HUES6 (cell line): ENCODE data around the gene FHL3.
"Not testable (repeated sequence)": the region's sequence is repeated elsewhere in the genome, so short reads cannot be mapped to it uniquely, and the experiment has no call there.

Experiments
- H3K27ac ChIP-seq: 2 replicates; pipeline ENCODE4 v1.7.0; 2013; ENCODE audit warnings: low read depth, mild to moderate bottlenecking, low read length, inconsistent platforms
- H3K27me3 ChIP-seq: 2 replicates; pipeline ENCODE4 v1.6.1; 2013; ENCODE audit warnings: low read length; ENCODE audit not compliant: control insufficient read depth, insufficient read depth
- H3K36me3 ChIP-seq: 2 replicates; pipeline ENCODE4 v1.6.1; 2013; ENCODE audit warnings: low read length; ENCODE audit not compliant: control insufficient read depth, insufficient read depth
- H3K4me1 ChIP-seq: 2 replicates; pipeline ENCODE4 v1.6.1; 2013; ENCODE audit warnings: low read length; ENCODE audit not compliant: control insufficient read depth, insufficient read depth
- H3K4me3 ChIP-seq: 2 replicates; pipeline ENCODE4 v1.5.1; 2013; ENCODE audit warnings: low read depth, low read length
- H3K9ac ChIP-seq: one replicate; pipeline ENCODE4 v1.6.1; 2013; ENCODE audit warnings: mild to moderate bottlenecking, low read length
- H3K9me3 ChIP-seq: 2 replicates; pipeline ENCODE4 v1.6.1; 2013; ENCODE audit warnings: low read depth, low read length; ENCODE audit not compliant: control insufficient read depth, insufficient read depth

The FHL3 gene

GRCh38 chr1:38044221-38045215 is 39.2 kb upstream of the FHL3 start:
- H3K27me3 ChIP-seq, result peaks cover 72% of the 10 kb centered on the region
- no peak overlapping the region for H3K9ac ChIP-seq
- no peaks in the 10 kb centered on the region for H3K9me3 ChIP-seq

DNA sequence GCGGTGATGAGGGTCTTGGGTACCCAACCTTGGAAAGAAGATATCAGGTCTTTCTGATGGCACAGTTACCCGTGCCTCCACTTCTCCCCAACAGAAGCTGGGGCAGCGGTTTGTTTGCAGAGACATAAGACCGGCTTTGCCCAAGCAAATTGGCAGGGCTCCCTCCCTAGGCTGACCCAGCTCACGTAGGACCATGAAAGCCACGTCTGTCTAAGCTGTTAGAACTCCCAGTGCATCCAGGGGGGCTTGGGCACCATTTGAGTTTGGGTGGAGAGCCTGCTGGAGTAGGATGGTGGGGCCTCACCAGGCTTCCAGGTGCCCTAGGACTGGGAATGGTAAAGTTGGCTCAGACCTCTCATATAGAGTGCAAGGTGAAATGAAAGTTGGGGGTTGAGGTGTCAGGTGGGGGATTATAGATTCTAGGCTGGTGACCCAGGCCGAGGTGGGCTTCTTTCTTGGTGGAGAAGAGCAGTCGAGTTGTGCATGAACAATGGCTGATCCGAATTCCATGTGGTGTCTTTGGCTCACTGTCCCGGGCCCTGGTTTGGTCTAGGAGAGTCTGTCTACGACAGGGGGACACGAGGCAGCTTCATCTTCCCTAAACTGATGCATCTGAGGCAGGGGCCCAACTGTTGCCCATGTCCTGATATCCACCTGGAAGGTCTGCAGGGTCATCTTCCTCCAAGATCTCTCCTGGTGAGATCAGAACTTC is 37.9 kb upstream of the FHL3 start:
- Histone ChIP-seq H3K9me3 (no peaks in the 10 kb centered on the region), H3K27me3 (peaks cover 63% of the 10 kb centered on the region), H3K4me3 (no peak overlapping the region), H3K27ac (no peak overlapping the region), H3K4me1 (peaks cover 17% of the 10 kb centered on the region), H3K9ac (no peak overlapping the region), H3K36me3 (no peaks in the 10 kb centered on the region)

More at GRCh38 chr1:38044221-38045215, 39.2 kb upstream of the FHL3 start:
- Histone ChIP-seq H3K4me1 (peaks cover 18% of the 10 kb centered on the region), H3K36me3 (no peaks in the 10 kb centered on the region), H3K4me3 (peak overlapping the region; percentile 62), H3K27ac (no peak overlapping the region)

DNA sequence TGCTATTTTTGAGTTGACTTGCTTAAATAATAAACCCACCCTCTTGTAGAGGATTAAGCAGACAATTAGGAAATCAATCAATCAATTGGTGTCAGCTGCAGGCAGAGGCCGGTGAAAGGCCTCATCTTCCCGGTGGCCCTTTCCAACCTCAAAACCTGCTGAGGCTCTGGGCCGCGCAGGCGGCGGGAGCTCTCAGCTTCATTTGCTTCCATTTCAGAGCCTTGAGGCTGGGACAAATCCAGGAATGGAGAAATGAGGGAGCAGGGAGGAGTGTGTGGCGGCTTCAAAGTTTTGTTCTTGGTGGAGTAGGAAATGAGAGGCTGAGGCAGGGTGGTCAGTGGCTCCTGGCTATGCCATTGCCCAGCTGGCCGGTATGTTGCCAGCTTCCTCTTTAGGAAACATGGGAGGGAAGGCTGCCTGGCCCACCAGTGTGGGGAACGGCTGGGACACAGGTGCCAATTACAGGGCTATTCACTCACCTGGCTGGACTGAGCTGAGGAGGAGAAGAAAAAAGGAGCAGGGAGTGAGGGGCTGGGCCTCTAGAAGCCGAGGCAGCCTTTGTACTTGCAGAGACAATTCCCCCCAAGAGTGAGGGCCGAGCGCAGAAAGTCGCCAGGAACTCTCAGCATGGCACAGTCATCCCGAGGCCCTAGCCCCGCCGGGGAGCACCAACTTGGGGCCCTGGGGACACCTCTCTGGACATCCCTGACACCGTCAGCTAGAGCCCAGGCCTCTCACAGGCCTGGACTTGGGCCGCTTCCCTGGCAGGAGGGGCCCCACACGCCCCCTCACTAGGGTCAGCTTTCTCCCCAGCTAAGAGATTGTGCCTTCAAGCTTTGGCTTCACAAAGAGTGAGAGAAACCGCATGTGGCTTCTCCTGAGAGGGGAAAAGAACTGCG is 36.9 kb upstream of the FHL3 start:
- Histone ChIP-seq H3K4me3 (no peak overlapping the region), H3K27ac (no peak overlapping the region), H3K4me1 (0 out of 2 replicates have a peak, but pooled peaks cover 8% of the 10 kb centered on the region), H3K36me3 (no peaks in the 10 kb centered on the region), H3K9me3 (no peaks in the 10 kb centered on the region), H3K27me3 (peaks cover 54% of the 10 kb centered on the region), H3K9ac (no peak overlapping the region)

GRCh38 chr1:38039331-38040088 is 34.2 kb upstream of the FHL3 start:
- Histone ChIP-seq H3K27me3 (peaks cover 31% of the 10 kb centered on the region), H3K9ac (no peak overlapping the region), H3K9me3 (no peaks in the 10 kb centered on the region), H3K4me1 (0 out of 2 replicates have a peak, but pooled peaks cover 4% of the 10 kb centered on the region), H3K4me3 (no peak overlapping the region), H3K36me3 (no peaks in the 10 kb centered on the region), H3K27ac (no peak overlapping the region)

DNA sequence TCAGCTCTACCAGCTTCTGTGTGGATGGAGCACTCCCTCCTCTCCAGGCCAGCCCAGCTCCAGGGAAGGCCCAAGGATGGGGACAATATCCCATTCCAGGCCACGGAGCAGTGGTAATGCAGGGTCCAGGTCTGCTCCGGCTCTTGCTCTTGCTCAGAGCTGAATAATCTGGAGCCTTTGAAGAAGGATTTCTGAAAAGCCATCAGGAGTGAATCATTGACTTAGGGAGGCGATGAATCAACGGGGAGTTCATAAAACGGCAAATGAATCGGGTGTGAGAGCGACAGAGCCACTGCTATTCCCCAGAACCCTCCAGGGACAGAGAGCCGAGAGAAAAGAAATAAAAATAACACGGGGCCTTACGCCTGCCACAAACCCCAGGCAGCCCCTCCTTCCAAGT is 33.5 kb upstream of the FHL3 start:
- Histone ChIP-seq H3K27ac (no peak overlapping the region), H3K27me3 (peaks cover 25% of the 10 kb centered on the region), H3K36me3 (no peaks in the 10 kb centered on the region), H3K4me1 (0 out of 2 replicates have a peak, but pooled peaks cover under 1% of the 10 kb centered on the region), H3K9ac (no peak overlapping the region), H3K9me3 (no peaks in the 10 kb centered on the region), H3K4me3 (no peak overlapping the region)

DNA sequence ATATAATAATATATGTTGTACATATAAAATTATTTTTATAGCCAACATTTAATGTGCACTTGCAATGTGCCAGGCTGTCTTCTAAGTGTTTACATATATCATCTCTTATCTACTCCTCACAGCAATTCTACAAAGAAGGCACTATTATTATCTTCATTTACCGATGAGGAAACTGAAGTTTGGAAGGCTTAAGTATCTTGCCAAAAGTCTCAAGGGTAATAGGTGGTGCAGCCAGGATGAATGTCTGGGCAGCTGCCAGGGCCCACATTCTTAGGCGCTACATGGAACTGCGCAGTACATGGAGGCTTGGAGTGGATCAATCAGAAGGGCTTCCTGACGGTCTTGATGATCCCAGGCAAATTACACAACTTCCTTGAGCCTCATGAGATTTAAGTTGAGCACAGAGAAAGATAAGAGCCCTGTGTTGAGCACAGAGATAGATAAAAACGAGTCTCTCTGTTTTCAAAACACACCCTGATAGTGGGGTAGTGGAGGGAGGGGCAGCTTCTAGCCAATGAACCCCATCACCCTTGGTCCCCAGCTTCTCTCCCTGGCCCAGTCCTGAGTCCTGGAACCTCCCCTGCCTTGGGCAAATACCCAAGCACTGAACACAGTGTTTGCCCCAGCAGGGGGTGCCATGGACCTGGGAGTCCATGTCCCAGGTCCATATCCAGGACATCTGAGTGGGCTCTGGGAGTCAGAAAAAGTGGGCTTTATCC is 32.1 kb upstream of the FHL3 start:
- Histone ChIP-seq H3K9ac (no peak overlapping the region), H3K27me3 (peaks cover 10% of the 10 kb centered on the region; the same call in 1 of the 2 replicates), H3K36me3 (no peaks in the 10 kb centered on the region), H3K4me3 (no peak overlapping the region), H3K27ac (no peak overlapping the region), H3K4me1 (no peaks in the 10 kb centered on the region), H3K9me3 (no peaks in the 10 kb centered on the region)

DNA sequence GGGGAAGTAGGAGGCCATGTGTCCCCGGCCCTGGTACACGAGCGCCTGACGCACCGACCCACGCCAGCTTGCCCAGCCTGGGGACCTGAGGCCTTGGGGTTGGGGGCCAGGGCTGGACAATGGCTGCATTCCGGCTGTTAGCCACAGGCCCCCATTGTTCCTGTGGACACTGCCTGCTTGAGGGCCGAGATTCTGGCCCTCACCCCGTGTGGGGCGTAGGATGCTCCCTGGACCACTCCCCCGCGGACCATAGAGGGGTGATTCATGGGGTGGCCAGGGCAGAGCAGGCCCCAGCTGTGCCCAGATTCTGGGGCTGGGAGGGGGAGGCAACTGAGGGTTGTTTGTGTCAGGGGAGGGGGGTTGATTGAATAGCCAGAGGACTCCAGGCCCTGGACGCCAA is 29.6 kb upstream of the FHL3 start:
- Histone ChIP-seq H3K27me3 (no peaks in the 10 kb centered on the region), H3K36me3 (no peaks in the 10 kb centered on the region), H3K9me3 (no peaks in the 10 kb centered on the region), H3K4me1 (peaks cover 16% of the 10 kb centered on the region), H3K9ac (no peak overlapping the region), H3K4me3 (no peak overlapping the region), H3K27ac (no peak overlapping the region)

DNA sequence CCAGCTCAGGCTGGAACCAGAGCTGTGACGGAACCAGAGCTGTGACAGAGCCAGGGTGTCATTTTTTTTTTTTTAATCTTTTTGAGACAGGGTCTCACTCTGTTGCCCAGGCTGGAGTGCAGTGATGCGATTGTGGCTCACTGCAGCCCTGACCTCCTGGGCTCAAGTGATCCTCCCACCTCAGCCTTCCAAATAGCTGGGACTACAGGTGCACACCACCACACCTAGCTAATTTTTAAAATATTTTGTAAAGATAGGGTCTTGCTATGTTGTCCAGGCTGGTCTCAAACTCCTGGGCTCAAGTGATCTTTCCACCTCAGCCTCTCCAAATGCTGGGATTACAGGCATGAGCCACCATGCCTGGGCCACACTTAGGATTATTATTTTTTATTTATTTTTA is 27.7 kb upstream of the FHL3 start:
- not testable (repeated sequence) for H3K27ac ChIP-seq, H3K27me3 ChIP-seq, H3K9ac ChIP-seq, H3K4me3 ChIP-seq, H3K9me3 ChIP-seq, H3K36me3 ChIP-seq
- H3K4me1 ChIP-seq, result peaks cover 35% of the 10 kb centered on the region

DNA sequence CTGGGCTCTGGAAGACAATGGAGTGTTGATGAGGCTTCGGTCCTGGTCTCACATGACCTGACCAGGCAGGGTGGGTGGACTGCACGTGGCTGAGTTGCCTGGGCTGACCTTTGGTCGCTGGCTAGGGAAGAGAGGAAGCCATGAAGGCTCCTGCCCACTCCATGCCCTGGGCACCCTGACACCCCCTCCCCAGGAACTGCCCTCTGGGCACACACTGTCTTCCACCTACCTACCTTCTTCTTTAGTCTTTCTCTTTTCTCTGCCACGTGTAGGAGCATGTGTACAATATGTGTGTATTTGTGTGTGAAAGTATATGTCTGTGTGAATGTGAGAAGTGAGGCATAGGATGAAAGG is 26.2 kb upstream of the FHL3 start:
- Histone ChIP-seq H3K36me3 (peaks cover 3% of the 10 kb centered on the region; the same call in 1 of the 2 replicates), H3K27ac (no peak overlapping the region), H3K4me1 (peaks cover 42% of the 10 kb centered on the region), H3K9me3 (no peaks in the 10 kb centered on the region), H3K4me3 (no peak overlapping the region), H3K27me3 (no peaks in the 10 kb centered on the region), H3K9ac (no peak overlapping the region)
